Cardiac muscle cell (in vitro differentiated cells and primary cell): ENCODE data around the gene CYP2A13. TPM values are rescaled to one million over a fixed set of nuclear protein-coding genes. Genes with fewer than 3 reads are reported as not detected.
"Not testable (repeated sequence)": the region's sequence is repeated elsewhere in the genome, so short reads cannot be mapped to it uniquely, and the experiment has no call there.

Experiments used
- DNase-seq, 2 donors: peaks; one replicate each; pipeline versions ENCODE4 v3.0.0 to v3.0.0-alpha.2; 2010 to 2017; ENCODE audit warnings: low read depth in 1 of 2, low spot score in 1 of 2
- H3K27ac ChIP-seq: fragments of 200-600 bp; sonication (generic); 2 replicates; pipeline ENCODE4 v1.5.1; 2016
- H3K27me3 ChIP-seq: fragments of 200-600 bp; sonication (generic); 2 replicates; pipeline ENCODE4 v1.6.0; 2016; ENCODE audit warnings: control low read depth
- H3K36me3 ChIP-seq: fragments of 200-600 bp; sonication (generic); 2 replicates; pipeline ENCODE4 v1.5.1; 2016; ENCODE audit warnings: control low read depth
- H3K4me1 ChIP-seq: fragments of 200-600 bp; sonication (generic); 2 replicates; pipeline ENCODE4 v1.8.1; 2017; ENCODE audit warnings: low read depth, mild to moderate bottlenecking, mixed run types
- H3K4me3 ChIP-seq: fragments of 200-600 bp; sonication (generic); 2 replicates; pipeline ENCODE4 v1.5.1; 2016; ENCODE audit warnings: mild to moderate bottlenecking
- H3K9me3 ChIP-seq: fragments of 200-600 bp; sonication (generic); 2 replicates; pipeline ENCODE4 v1.5.1; 2017; ENCODE audit warnings: low read depth, mild to moderate bottlenecking, control low read depth
- CTCF ChIP-seq: IDR thresholded peaks from 2 replicates; pipeline ENCODE4 v1.5.1; 2012; ENCODE audit warnings: low read depth, mild to moderate bottlenecking, low read length
- polyA plus RNA-seq: library from polyadenylated mRNA; unstranded; fragments of >200 nt; fragmentation: Nextera tagmentation; extraction: Ambion mirVana; gene quantifications from 2 replicates; pipeline ENCODE4 v1.2.1, GENCODE V29; 2016
- total RNA-seq: library from RNA; depleted of rRNA; stranded (reverse); fragments of >200 nt; gene quantifications from 2 replicates; pipeline ENCODE4 v1.2.3, GENCODE V29; 2016

The CYP2A13 gene
- total and polyA plus RNA-seq, 2 experiments from 2014 or later, result not detected

- H3K4me1 ChIP-seq, result no peaks in the 10 kb centered on the region
- no peaks in the 10 kb centered on the region for H3K36me3 ChIP-seq
- no peak overlapping the region for H3K4me3 ChIP-seq
- no peaks in the 10 kb centered on the region for H3K9me3 ChIP-seq
- TF ChIP-seq CTCF, result no peak
- H3K27me3 ChIP-seq, result no peaks in the 10 kb centered on the region
- no peak for DNase-seq
- H3K27ac ChIP-seq, result no peak overlapping the region
Observed at GRCh38 chr19:41111750-41112295, 23.6 kb downstream of the CYP2A13 start.

- Histone ChIP-seq H3K4me1 (no peaks in the 10 kb centered on the region), H3K36me3 (no peaks in the 10 kb centered on the region), H3K4me3 (no peak overlapping the region), H3K27ac (no peak overlapping the region), H3K9me3 (no peaks in the 10 kb centered on the region), H3K27me3 (no peaks in the 10 kb centered on the region)
- DNase-seq, result no peak
- no peak for TF ChIP-seq CTCF
Observed at GRCh38 chr19:41112728-41113290, 24.6 kb downstream of the CYP2A13 start.

- no peak within 1 kb of the TSS for H3K4me3 ChIP-seq
- H3K27ac ChIP-seq, result no peak within 1 kb of the TSS
- DNase-seq, result no peak
- H3K4me1 ChIP-seq, result no peaks in the 10 kb centered on the region
- H3K36me3 ChIP-seq, result no peaks in the 10 kb centered on the region
- H3K9me3 ChIP-seq, result no peaks in the 10 kb centered on the region
- no peak for TF ChIP-seq CTCF
- H3K27me3 ChIP-seq, result no peaks in the 10 kb centered on the region
Observed at GRCh38 chr19:41114132-41114531, 25.9 kb downstream of the CYP2A13 start, which contains the start of gene CYP2F1. TSS of gene CYP2F1 (plus strand) at chr19:41114432. CDS start at chr19:41116189, 1,757 bp downstream.

- Histone ChIP-seq H3K36me3 (no peaks in the 10 kb centered on the region), H3K4me3 (no peak overlapping the region), H3K27ac (no peak overlapping the region), H3K9me3 (no peaks in the 10 kb centered on the region), H3K27me3 (no peaks in the 10 kb centered on the region), H3K4me1 (no peaks in the 10 kb centered on the region)
- no peak for DNase-seq
- no peak for TF ChIP-seq CTCF
Observed at GRCh38 chr19:41116261-41116660, 28.0 kb downstream of the CYP2A13 start.

- H3K4me3 ChIP-seq, H3K27me3 ChIP-seq, H3K9me3 ChIP-seq, H3K36me3 ChIP-seq, H3K4me1 ChIP-seq, H3K27ac ChIP-seq, DNase-seq: not testable (repeated sequence)
Observed at GRCh38 chr19:41120929-41121911, 33.0 kb downstream of the CYP2A13 start.

GRCh38 chr19:41122846-41123245 lies 34.6 kb downstream of the CYP2A13 start:
- H3K9me3 ChIP-seq, H3K4me1 ChIP-seq, H3K27me3 ChIP-seq, H3K4me3 ChIP-seq, DNase-seq, H3K27ac ChIP-seq, H3K36me3 ChIP-seq: not testable (repeated sequence)
